HG03457 (cell line): Measurements from ENCODE around the gene OR52N5.

ENCODE experiments used
- ATAC-seq: cut with Tn5 transposase; IDR thresholded peaks from one replicate; pipeline ENCODE4 v1.9.1; 2021; ENCODE audit warnings: moderate number of reproducible peaks; ENCODE audit not compliant: unreplicated experiment

Gene OR52N5

GRCh38 chr11:5783255-5783654 is at the start of gene OR52N5:
TSS of gene OR52N5 (minus strand) at chr11:5783355. CDS start at chr11:5778634, 4,721 bp downstream.
- ATAC-seq = no peak

- no peak for ATAC-seq
Measured at GRCh38 chr11:5831196-5831829, 48.2 kb upstream of the OR52N5 start.

GRCh38 chr11:5818245-5818886 is 35.2 kb upstream of the OR52N5 start:
- no peak for ATAC-seq

- no peak for ATAC-seq
Measured at GRCh38 chr11:5815534-5815933, 32.4 kb upstream of the OR52N5 start.

GRCh38 chr11:5809905-5810795 is 27.0 kb upstream of the OR52N5 start:
- no peak for ATAC-seq

- no peak for ATAC-seq
Measured at GRCh38 chr11:5809122-5809519, 26.0 kb upstream of the OR52N5 start.

- ATAC-seq = peak; percentile 76
Measured at GRCh38 chr11:5808500-5809121, 25.5 kb upstream of the OR52N5 start, which contains the start of gene OR52N2. TSS of gene OR52N2 (plus strand) at chr11:5808924. CDS start at chr11:5820336, 11,412 bp downstream.

- no peak for ATAC-seq
Measured at GRCh38 chr11:5807580-5807979, 24.4 kb upstream of the OR52N5 start.

GRCh38 chr11:5803982-5804381 is 20.8 kb upstream of the OR52N5 start:
- no peak for ATAC-seq

- no peak for ATAC-seq
Measured at GRCh38 chr11:5796541-5796940, 13.4 kb upstream of the OR52N5 start.

- no peak for ATAC-seq
Measured at GRCh38 chr11:5791165-5791564, 8.0 kb upstream of the OR52N5 start, which contains the start of gene OR52N1. TSS of gene OR52N1 (minus strand) at chr11:5791265. CDS start at chr11:5788816, 2,449 bp downstream.

GRCh38 chr11:5767056-5767455 is 16.1 kb downstream of the OR52N5 start:
- ATAC-seq = no peak

GRCh38 chr11:5753943-5754342 is 29.2 kb downstream of the OR52N5 start, which contains the start of gene OR52N4:
TSS of gene OR52N4 (plus strand) at chr11:5754243. CDS start at chr11:5754741, 498 bp downstream.
- no peak for ATAC-seq

GRCh38 chr11:5749836-5750235 is 33.3 kb downstream of the OR52N5 start:
- no peak for ATAC-seq

- ATAC-seq = no peak
Measured at GRCh38 chr11:5746614-5747013, 36.5 kb downstream of the OR52N5 start.

- ATAC-seq = no peak
Measured at GRCh38 chr11:5738431-5738830, 44.7 kb downstream of the OR52N5 start.

GRCh38 chr11:5737670-5738392 is 45.3 kb downstream of the OR52N5 start:
- no peak for ATAC-seq

- ATAC-seq = no peak
Measured at GRCh38 chr11:5737091-5737490, 46.1 kb downstream of the OR52N5 start.

- ATAC-seq = no peak
Measured at GRCh38 chr11:5736396-5736795, 46.8 kb downstream of the OR52N5 start, which contains the start of gene OR56B1. TSS of gene OR56B1 (plus strand) at chr11:5736448. CDS start at chr11:5736517, 69 bp downstream.

GRCh38 chr11:5727691-5728090 is 55.5 kb downstream of the OR52N5 start:
- no peak for ATAC-seq
